K562 (cell line): ENCODE results near the gene KMO. TPM values are rescaled to one million over a fixed set of nuclear protein-coding genes. Genes with fewer than 3 reads are reported as not detected.
A peak's percentile ranks its signal among the peaks of the same experiment; 100 is the strongest.

ENCODE experiments used
- ATAC-seq: fragments of 200-7000 bp; cut with Tn5 transposase; 3 replicates; pipeline ENCODE4 v1.9.1; 2020; ENCODE audit warnings: moderate library complexity
- BruUV-seq: library from RNA; stranded (reverse); fragments of 400-500 nt; replicated peaks from 2 replicates; lab custom pipeline; 2021; lab: Mats Ljungman, UMichigan
- CTCF ChIA-PET: fragments of 300-600 bp; formaldehyde crosslinking; extraction: SDS; loops from one replicate; lab custom pipeline; 2021; ENCODE audit warnings: low intra/inter-chr PET ratio; lab: Yijun Ruan, JAX
- POLR2A ChIA-PET: fragments of 300-600, 350-650 bp; sonication (Branson Sonifier 250); formaldehyde crosslinking; extraction: SDS; loops from one replicate; lab custom pipeline; 2021; ENCODE audit warnings: antibody characterized with exemption, inconsistent platforms; lab: Yijun Ruan, JAX
- DNase-seq, 4 experiments: peaks; one replicate each; pipeline versions ENCODE4 v3.0.0 to v3.0.0-alpha.2; 2011 to 2018; ENCODE audit warnings: low spot score in 3 of 4, mixed read lengths in 3 of 4; ENCODE audit errors: extremely low read depth in 1 of 4
- FAIRE-seq: peaks from 2 replicates; lab custom pipeline; 2011; peaks lifted over from hg19 to GRCh38; lab: Jason Lieb, UNC
- H2AFZ ChIP-seq: 2 replicates; pipeline ENCODE4 v1.6.0; 2011; ENCODE audit warnings: low read depth, low read length, control low read depth, inconsistent platforms
- H3K27ac ChIP-seq: fragments of 200-600 bp; 3 replicates; pipeline ENCODE4 v1.8.0; 2011; ENCODE audit warnings: low read depth, mild to moderate bottlenecking, control low read depth, inconsistent platforms, low read length, moderate library complexity, mixed read lengths; ENCODE audit errors: extremely low read depth
- H3K27me3 ChIP-seq, 2 experiments: fragments of 300-600 bp in 1 of 2; 2 replicates in 1 of 2; 3 replicates in 1 of 2; pipeline versions ENCODE4 v1.6.0 to v1.8.0; 2011; ENCODE audit warnings: inconsistent platforms in 2 of 2, low read length in 2 of 2, mild to moderate bottlenecking in 1 of 2, mixed read lengths in 1 of 2, moderate library complexity in 1 of 2; ENCODE audit not compliant: control insufficient read depth in 2 of 2, insufficient read depth in 2 of 2
- H3K36me3 ChIP-seq: fragments of 300-600 bp; 3 replicates; pipeline ENCODE4 v1.8.0; 2011; ENCODE audit warnings: mild to moderate bottlenecking, low read length, inconsistent platforms; ENCODE audit not compliant: control insufficient read depth, insufficient read depth
- H3K4me1 ChIP-seq, 2 experiments: fragments of 200-600 bp in 1 of 2; replicated peaks in 1 of 2; 2 replicates in 1 of 2; 3 replicates in 1 of 2; pipeline versions ENCODE4 v1.5.1 to v1.8.0; 2011; ENCODE audit warnings: inconsistent platforms in 2 of 2, low read length in 2 of 2, mild to moderate bottlenecking in 1 of 2, mixed read lengths in 1 of 2, moderate library complexity in 1 of 2; ENCODE audit not compliant: control insufficient read depth in 2 of 2, insufficient read depth in 2 of 2
- H3K4me2 ChIP-seq: 2 replicates; pipeline ENCODE4 v1.6.1; 2011; ENCODE audit warnings: low read length, control low read depth, inconsistent platforms, mixed read lengths; ENCODE audit not compliant: insufficient read depth
- H3K4me3 ChIP-seq: fragments of 200-600 bp; sonication (generic), shearing (Covaris generic); 2 replicates; pipeline ENCODE4 v1.5.1; 2016; ENCODE audit warnings: control low read depth, inconsistent platforms
- H3K79me2 ChIP-seq: fragments of 200-600 bp; 3 replicates; pipeline ENCODE4 v1.8.0; 2011; ENCODE audit warnings: low read length, inconsistent platforms; ENCODE audit not compliant: control insufficient read depth, insufficient read depth
- H3K9ac ChIP-seq, 2 experiments: 2 replicates each; pipeline versions ENCODE4 v1.6.0 to v1.6.1; 2011; ENCODE audit warnings: low read depth in 2 of 2, low read length in 2 of 2, control low read depth in 1 of 2, inconsistent platforms in 1 of 2, mild to moderate bottlenecking in 1 of 2, mixed read lengths in 1 of 2; ENCODE audit not compliant: insufficient read depth in 1 of 2
- H3K9me1 ChIP-seq: one replicate; pipeline ENCODE4 v1.6.0; 2011; ENCODE audit warnings: inconsistent platforms, mild to moderate bottlenecking, low read length, moderate library complexity; ENCODE audit not compliant: control insufficient read depth, insufficient read depth
- H3K9me3 ChIP-seq: replicated peaks from 2 replicates; pipeline ENCODE4 v1.5.1; 2011; ENCODE audit warnings: low read depth, low read length, inconsistent platforms; ENCODE audit not compliant: control insufficient read depth, insufficient read depth
- H4K20me1 ChIP-seq: replicated peaks from 2 replicates; pipeline ENCODE4 v1.6.1; 2011; ENCODE audit warnings: low read length, inconsistent platforms, mixed read lengths; ENCODE audit not compliant: control insufficient read depth, insufficient read depth
- DIDO1 ChIP-seq: fragments of 450-650 bp; IDR thresholded peaks from 2 replicates; pipeline ENCODE4 v1.6.1; 2016; ENCODE audit warnings: low read depth, missing biosample characterization, missing genetic modification characterization
- RBFOX2 ChIP-seq: fragments of 200-400 bp; formaldehyde crosslinking; IDR thresholded peaks from 2 replicates; pipeline ENCODE4 v1.6.1; 2017; ENCODE audit warnings: low read depth, mild to moderate bottlenecking, low read length, moderate library complexity
- WGBS: fragments of 100-300 bp; shearing (Covaris generic); methylation state at CpG from one replicate; pipeline ENCODE4 v1.1.6; 2016; ENCODE audit warnings: low coverage, mixed read lengths; ENCODE audit not compliant: insufficient coverage; ENCODE audit errors: missing lambda C conversion rate; 5-methylcytosine and 5-hydroxymethylcytosine counted together
- in situ Hi-C: fragments of 300-500 bp; cut with MboI; formaldehyde crosslinking; loops from 4 replicates; pipeline ENCODE4 v1.15.0; 2018; ENCODE audit warnings: inconsistent platforms, mixed read lengths
- intact Hi-C: fragments of 100-400 bp; cut with micrococcal nuclease; formaldehyde crosslinking; loops from 2 replicates; pipeline ENCODE4 v1.14.2; 2022
- polyA plus RNA-seq, 8 experiments: library from polyadenylated mRNA; depleted of rRNA in 4 of 8; stranded (reverse) in 5 of 8; unstranded in 3 of 8; fragments of >200 nt; fragmentation: Nextera tagmentation in 2 of 8; fragmentation: Illumina TruSeq in 1 of 8; extraction: Ambion mirVana in 2 of 8; extraction: Trizol in 1 of 8; gene quantifications; 2 replicates each; pipeline versions ENCODE4 v1.2.1 to v1.2.3, GENCODE V29; 2011 to 2014; ENCODE audit warnings: inconsistent platforms in 1 of 8, missing spikeins in 1 of 8
- total RNA-seq, 7 experiments: library from RNA; depleted of rRNA in 6 of 7; stranded (reverse); fragments of >200 nt in 6 of 7; fragmentation: Illumina TruSeq in 2 of 7; extraction: Trizol in 2 of 7; gene quantifications; 2 replicates each; pipeline versions ENCODE4 v1.2.1 to v1.2.3, GENCODE V29; 2011 to 2021; ENCODE audit warnings: low replicate concordance in 1 of 7
- TF ChIP-seq, protein P1 (sequence below): fragments of 250-450 bp; sonication (Bioruptor Pico); IDR thresholded peaks from 2 replicates; pipeline ENCODE4 v1.4.0; 2020; ENCODE audit warnings: mild to moderate bottlenecking, moderate library complexity, borderline replicate concordance

KMO gene
- total and polyA plus RNA-seq, 9 of the 15 experiments (the other 6 are each of a cell fraction or from before 2014, with no cell fraction given): 0.01 to 0.11 (median 0.01) TPM; not detected in 6

DNA sequence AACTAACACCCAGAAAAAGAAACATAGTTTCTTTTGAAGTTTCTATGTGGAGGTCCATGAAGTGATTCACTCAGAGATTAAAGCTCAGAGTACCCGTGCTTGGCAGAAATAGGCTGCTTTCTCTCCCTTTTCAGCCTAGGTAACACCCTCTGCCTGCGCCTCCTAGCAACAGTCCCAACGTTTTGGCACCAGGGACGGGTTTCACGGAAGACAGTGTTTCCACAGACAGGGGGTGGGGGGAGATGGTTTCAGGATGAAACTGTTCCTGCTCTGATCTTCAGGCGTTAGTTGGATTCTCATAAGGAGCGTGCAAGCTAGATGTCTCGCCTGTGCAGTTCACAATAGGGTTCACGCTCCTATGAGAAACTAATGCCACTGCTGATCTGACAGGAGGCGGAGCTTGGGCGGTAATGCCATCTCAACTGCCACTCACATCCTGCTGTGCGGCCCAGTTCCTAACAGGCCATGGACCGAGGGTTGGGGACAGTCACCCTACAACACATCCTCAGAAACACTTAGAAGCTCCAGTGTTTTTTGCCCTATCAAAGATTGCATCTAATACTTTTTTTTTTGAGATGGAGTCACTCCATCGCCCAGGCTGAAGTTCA, 54.8 kb downstream of the KMO start:
- H4K20me1 ChIP-seq: no peaks in the 10 kb centered on the region
- H3K36me3 ChIP-seq: no peaks in the 10 kb centered on the region
- no peaks in the 10 kb centered on the region for H3K79me2 ChIP-seq
- no peak for TF ChIP-seq RBFOX2
- no peak for TF ChIP-seq DIDO1 (tag)
- TF ChIP-seq, protein P1, sequence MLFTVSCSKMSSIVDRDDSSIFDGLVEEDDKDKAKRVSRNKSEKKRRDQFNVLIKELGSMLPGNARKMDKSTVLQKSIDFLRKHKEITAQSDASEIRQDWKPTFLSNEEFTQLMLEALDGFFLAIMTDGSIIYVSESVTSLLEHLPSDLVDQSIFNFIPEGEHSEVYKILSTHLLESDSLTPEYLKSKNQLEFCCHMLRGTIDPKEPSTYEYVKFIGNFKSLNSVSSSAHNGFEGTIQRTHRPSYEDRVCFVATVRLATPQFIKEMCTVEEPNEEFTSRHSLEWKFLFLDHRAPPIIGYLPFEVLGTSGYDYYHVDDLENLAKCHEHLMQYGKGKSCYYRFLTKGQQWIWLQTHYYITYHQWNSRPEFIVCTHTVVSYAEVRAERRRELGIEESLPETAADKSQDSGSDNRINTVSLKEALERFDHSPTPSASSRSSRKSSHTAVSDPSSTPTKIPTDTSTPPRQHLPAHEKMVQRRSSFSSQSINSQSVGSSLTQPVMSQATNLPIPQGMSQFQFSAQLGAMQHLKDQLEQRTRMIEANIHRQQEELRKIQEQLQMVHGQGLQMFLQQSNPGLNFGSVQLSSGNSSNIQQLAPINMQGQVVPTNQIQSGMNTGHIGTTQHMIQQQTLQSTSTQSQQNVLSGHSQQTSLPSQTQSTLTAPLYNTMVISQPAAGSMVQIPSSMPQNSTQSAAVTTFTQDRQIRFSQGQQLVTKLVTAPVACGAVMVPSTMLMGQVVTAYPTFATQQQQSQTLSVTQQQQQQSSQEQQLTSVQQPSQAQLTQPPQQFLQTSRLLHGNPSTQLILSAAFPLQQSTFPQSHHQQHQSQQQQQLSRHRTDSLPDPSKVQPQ (CRISPR knock-in tag): no peak
- DNase-seq (no peak), ATAC-seq (no peak), FAIRE-seq (no peak)
- H3K9me3 ChIP-seq: no peaks in the 10 kb centered on the region
- intact Hi-C loops: no loop called here
- WGBS: 31% methylated on average over 14 of the region's 14 CpGs
- H3K27me3 ChIP-seq: no peaks in the 10 kb centered on the region
- ChIA-PET POLR2A (interaction anchor here (0.6 to 1.0 kb wide), 3 partner anchors 16 to 269 kb away, joined by 3 read pairs; no protein-coding TSS in a partner anchor), CTCF (no interaction called here)
- no TSS peak for BruUV-seq
- H2AFZ ChIP-seq: peak overlapping the region; percentile 15; the same call in 1 of the 2 replicates
- H3K4me3 ChIP-seq: no peak overlapping the region
- H3K4me1 ChIP-seq: no peaks in the 10 kb centered on the region
- no peak overlapping the region for H3K27ac ChIP-seq
- in situ Hi-C loops: no loop called here
- peak overlapping the region in 1 of 2 experiments; percentile 36; a peak in 1 of 4 replicates for H3K9ac ChIP-seq
- H3K4me2 ChIP-seq: no peak overlapping the region
- H3K9me1 ChIP-seq: no peaks in the 10 kb centered on the region
